Airway epithelial cell (primary cell): ENCODE data around the gene SRD5A2. TPM values are rescaled to one million over a fixed set of nuclear protein-coding genes. Genes with fewer than 3 reads are reported as not detected.

ENCODE experiments used
- total RNA-seq: library from RNA; depleted of rRNA; stranded (reverse); fragments of >200 nt; gene quantifications from 2 replicates; pipeline ENCODE4 v1.2.3, GENCODE V29; 2015

The SRD5A2 gene, protein sequence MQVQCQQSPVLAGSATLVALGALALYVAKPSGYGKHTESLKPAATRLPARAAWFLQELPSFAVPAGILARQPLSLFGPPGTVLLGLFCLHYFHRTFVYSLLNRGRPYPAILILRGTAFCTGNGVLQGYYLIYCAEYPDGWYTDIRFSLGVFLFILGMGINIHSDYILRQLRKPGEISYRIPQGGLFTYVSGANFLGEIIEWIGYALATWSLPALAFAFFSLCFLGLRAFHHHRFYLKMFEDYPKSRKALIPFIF
- not detected in 2 replicates for total RNA-seq

DNA sequence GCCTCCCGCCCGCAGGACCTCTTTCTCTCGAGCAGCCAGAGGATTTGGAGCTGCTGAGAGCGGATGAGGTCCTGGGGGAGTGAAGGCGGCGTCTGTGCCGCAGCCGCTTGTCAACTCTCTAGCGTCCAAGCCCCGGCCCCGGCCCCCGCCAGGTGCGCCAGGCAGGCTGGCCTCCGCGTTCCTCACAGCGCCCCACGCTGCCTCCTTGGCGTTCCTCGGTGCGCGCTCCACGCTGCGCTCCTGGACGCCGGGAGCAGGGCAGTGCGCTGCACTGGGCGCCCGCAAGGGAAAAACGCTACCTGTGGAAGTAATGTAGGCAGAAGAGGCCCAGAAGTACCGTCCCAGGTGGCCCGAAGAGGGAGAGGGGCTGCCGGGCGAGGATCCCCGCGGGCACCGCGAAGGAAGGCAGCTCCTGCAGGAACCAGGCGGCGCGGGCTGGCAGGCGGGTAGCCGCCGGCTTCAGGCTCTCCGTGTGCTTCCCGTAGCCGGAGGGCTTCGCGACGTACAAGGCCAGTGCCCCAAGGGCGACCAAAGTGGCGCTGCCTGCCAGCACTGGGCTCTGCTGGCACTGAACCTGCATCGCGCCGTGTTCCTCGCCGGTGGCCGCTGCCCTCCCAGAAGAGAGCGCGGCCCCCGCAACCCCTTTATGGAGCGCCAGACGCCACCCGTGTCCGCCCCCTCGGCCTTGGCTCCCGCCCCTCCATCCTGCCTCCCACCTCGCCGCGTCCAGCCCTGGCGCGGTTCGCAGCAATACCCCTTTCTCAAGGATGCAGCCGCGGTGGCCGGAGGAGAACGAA lies at the start of gene SRD5A2:
Gene SRD5A2, minus strand, starts transcription at position 618 of the 797 bp plus-strand sequence. Its CDS starts 38 bp downstream, at position 580.

Other genes with a start within 250 kb of the SRD5A2 start
- 3.9 and 4.6 TPM in 2 replicates for gene XDH, start 166.2 kb downstream of the SRD5A2 start, total RNA-seq